Loucy (cell line): ENCODE results near the gene ZNF669.

ENCODE experiments used
- H2AFZ ChIP-seq: fragments of 200-600 bp; sonication (generic); 2 replicates; pipeline ENCODE4 v1.6.0; 2016; ENCODE audit warnings: antibody characterized with exemption, mild to moderate bottlenecking, low read length, moderate library complexity
- H3F3A ChIP-seq: fragments of 200-600 bp; 2 replicates; pipeline ENCODE4 v1.6.0; 2016; ENCODE audit warnings: antibody characterized with exemption, low read depth, mild to moderate bottlenecking
- H3K27me3 ChIP-seq: fragments of 200-600 bp; sonication (generic); 2 replicates; pipeline ENCODE4 v1.6.1; 2014; ENCODE audit warnings: low read length, mild to moderate bottlenecking; ENCODE audit not compliant: insufficient read depth, poor library complexity, severe bottlenecking
- H3K36me3 ChIP-seq: fragments of 200-600 bp; sonication (generic); 2 replicates; pipeline ENCODE4 v1.6.1; 2016; ENCODE audit warnings: low read length; ENCODE audit not compliant: insufficient read depth
- H3K4me1 ChIP-seq: fragments of 200-600 bp; sonication (generic); 2 replicates; pipeline ENCODE4 v1.5.1; 2014; ENCODE audit warnings: low read length, mild to moderate bottlenecking; ENCODE audit not compliant: insufficient read depth, poor library complexity, severe bottlenecking
- H3K4me2 ChIP-seq: fragments of 200-600 bp; sonication (generic); 2 replicates; pipeline ENCODE4 v1.6.0; 2014; ENCODE audit warnings: antibody characterized with exemption, low read length, low read depth, mild to moderate bottlenecking; ENCODE audit not compliant: poor library complexity, severe bottlenecking
- H3K4me3 ChIP-seq: fragments of 200-600 bp; sonication (generic); 2 replicates; pipeline ENCODE4 v1.5.1; 2014; ENCODE audit warnings: low read length, mild to moderate bottlenecking, mixed read lengths; ENCODE audit not compliant: poor library complexity, severe bottlenecking
- H3K79me2 ChIP-seq: fragments of 200-600 bp; sonication (generic); 2 replicates; pipeline ENCODE4 v1.6.1; 2014; ENCODE audit warnings: low read length; ENCODE audit not compliant: insufficient read depth
- H3K9ac ChIP-seq: fragments of 200-600 bp; sonication (generic); 2 replicates; pipeline ENCODE4 v1.6.0; 2014; ENCODE audit warnings: mild to moderate bottlenecking, low read depth, low read length, moderate library complexity; ENCODE audit not compliant: poor library complexity, severe bottlenecking
- H3K9me2 ChIP-seq: fragments of 200-600 bp; sonication (generic); replicated peaks from 2 replicates; pipeline ENCODE4 v1.6.1; 2016; ENCODE audit warnings: low read depth, low read length, mixed read lengths
- H3K9me3 ChIP-seq: fragments of 200-600 bp; sonication (generic); 2 replicates; pipeline ENCODE4 v1.6.1; 2014; ENCODE audit warnings: mild to moderate bottlenecking, antibody characterized with exemption, low read length, low read depth; ENCODE audit not compliant: insufficient read depth
- H4K20me1 ChIP-seq: fragments of 200-600 bp; sonication (generic); 2 replicates; pipeline ENCODE4 v1.6.0; 2014; ENCODE audit warnings: antibody characterized with exemption, low read length, mild to moderate bottlenecking; ENCODE audit not compliant: insufficient read depth, poor library complexity, severe bottlenecking
- EZH2phosphoT487 ChIP-seq: fragments of 200-600 bp; IDR thresholded peaks from 2 replicates; pipeline ENCODE4 v1.6.1; 2018; ENCODE audit warnings: antibody characterized with exemption, mild to moderate bottlenecking, moderate library complexity, borderline replicate concordance
- TF ChIP-seq, protein P1 (sequence below): fragments of 200-600 bp; sonication (generic); conservative IDR thresholded peaks from 2 replicates; pipeline ENCODE4 v1.5.1; 2014; ENCODE audit warnings: mild to moderate bottlenecking, antibody characterized with exemption, low read length

ZNF669 gene

DNA sequence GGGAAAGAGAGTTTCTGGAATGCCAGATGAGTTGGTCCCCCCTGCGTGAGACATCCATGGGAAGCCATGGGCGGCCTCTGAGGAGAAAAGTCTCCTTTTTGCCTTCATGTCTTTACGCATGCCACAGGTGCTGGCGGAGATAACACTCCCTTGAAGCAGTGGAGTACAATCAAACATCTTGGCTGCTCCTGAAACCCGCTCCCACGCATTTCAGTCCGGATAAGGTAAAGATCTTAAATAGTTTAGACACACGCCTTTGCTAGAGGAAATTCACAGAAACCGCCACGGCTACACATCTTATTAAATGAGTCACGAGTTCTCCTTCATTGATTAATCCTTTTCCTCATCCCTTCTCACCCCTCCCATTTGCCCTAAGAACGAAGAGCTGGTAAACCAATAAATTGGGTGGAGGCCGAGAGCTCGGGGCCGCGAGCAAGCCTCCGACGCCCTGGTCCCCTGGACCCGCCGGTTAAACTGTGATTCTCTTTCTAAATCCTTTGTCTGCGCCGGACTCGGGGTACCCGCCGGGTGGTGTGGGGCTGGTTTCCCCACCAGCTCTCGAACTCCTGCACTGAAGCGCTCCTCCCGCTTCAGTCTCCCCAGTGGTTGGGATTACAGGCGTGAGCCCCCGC is 6.6 kb upstream of the ZNF669 start:
- H3K27me3 ChIP-seq, result no peaks in the 10 kb centered on the region
- H3K79me2 ChIP-seq, result no peaks in the 10 kb centered on the region
- no peaks in the 10 kb centered on the region for H3K36me3 ChIP-seq
- H3K4me1 ChIP-seq, result no peaks in the 10 kb centered on the region
- H3K4me3 ChIP-seq, result no peak overlapping the region
- no peaks in the 10 kb centered on the region for H4K20me1 ChIP-seq
- TF ChIP-seq EZH2phosphoT487, result no peak
- TF ChIP-seq, protein P1, sequence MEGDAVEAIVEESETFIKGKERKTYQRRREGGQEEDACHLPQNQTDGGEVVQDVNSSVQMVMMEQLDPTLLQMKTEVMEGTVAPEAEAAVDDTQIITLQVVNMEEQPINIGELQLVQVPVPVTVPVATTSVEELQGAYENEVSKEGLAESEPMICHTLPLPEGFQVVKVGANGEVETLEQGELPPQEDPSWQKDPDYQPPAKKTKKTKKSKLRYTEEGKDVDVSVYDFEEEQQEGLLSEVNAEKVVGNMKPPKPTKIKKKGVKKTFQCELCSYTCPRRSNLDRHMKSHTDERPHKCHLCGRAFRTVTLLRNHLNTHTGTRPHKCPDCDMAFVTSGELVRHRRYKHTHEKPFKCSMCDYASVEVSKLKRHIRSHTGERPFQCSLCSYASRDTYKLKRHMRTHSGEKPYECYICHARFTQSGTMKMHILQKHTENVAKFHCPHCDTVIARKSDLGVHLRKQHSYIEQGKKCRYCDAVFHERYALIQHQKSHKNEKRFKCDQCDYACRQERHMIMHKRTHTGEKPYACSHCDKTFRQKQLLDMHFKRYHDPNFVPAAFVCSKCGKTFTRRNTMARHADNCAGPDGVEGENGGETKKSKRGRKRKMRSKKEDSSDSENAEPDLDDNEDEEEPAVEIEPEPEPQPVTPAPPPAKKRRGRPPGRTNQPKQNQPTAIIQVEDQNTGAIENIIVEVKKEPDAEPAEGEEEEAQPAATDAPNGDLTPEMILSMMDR, result no peak
- H3F3A ChIP-seq, result no peaks in the 10 kb centered on the region
- H3K9me3 ChIP-seq, result no peaks in the 10 kb centered on the region
- no peak overlapping the region for H3K4me2 ChIP-seq
- H3K9me2 ChIP-seq, result no peaks in the 10 kb centered on the region
- H2AFZ ChIP-seq, result no peak overlapping the region
- H3K9ac ChIP-seq, result no peak overlapping the region

DNA sequence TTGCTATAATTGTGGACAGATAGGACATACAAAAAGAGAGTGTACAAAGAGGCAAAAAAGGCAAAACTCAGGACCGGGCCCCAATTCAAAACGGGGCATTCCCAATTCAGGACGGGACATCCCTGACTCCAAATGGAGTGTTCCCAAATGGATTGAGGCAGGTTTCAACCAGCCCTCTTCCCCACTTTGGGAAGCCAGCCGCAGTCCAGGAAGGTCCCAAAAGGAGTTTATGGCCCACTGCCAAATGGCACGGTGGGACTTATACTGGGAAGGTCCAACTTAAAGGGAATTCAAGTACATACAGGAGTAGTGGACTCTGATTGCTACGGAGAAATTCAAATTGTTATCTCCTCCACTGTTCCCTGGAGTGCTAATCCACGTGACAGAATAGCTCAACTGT is 3.5 kb upstream of the ZNF669 start:
- no peaks in the 10 kb centered on the region for H3K27me3 ChIP-seq
- no peak for TF ChIP-seq EZH2phosphoT487
- TF ChIP-seq, protein P1, result no peak
- no peak overlapping the region for H3K4me3 ChIP-seq
- H3K9ac ChIP-seq, result no peak overlapping the region
- no peaks in the 10 kb centered on the region for H3K9me2 ChIP-seq
- H3K36me3 ChIP-seq, result no peaks in the 10 kb centered on the region; the same call in 1 of the 2 replicates
- H3K9me3 ChIP-seq, result peaks cover 5% of the 10 kb centered on the region
- H2AFZ ChIP-seq, result no peak overlapping the region
- peaks cover 14% of the 10 kb centered on the region for H3K79me2 ChIP-seq
- H3K4me2 ChIP-seq, result no peak overlapping the region
- H4K20me1 ChIP-seq, result peaks cover 7% of the 10 kb centered on the region
- H3F3A ChIP-seq, result no peaks in the 10 kb centered on the region
- H3K4me1 ChIP-seq, result peaks cover 12% of the 10 kb centered on the region

DNA sequence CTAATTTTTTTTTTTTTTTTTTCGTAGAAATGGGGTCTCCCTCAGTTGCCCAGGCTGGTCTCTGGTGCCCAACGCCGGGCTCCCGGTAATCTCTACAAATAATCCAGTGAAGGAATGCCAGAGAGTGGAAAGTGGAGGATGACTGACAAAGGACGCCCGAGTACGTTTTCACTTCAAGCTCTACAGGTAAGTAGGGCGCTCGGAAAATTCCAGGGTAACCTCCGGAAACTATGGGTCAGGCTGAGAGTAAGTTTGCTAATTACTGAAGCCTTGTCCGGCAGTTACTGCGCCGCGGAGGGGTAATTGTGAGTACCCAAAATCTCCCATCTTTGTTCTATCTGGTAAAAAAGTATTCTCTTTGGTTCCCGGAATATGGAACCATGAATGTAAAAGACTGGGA is 1.8 kb upstream of the ZNF669 start:
- Histone ChIP-seq H3K4me2 (no peak overlapping the region), H3K36me3 (peaks cover 13% of the 10 kb centered on the region), H3K9me3 (peaks cover 22% of the 10 kb centered on the region), H3K9ac (no peak overlapping the region), H3K4me1 (peaks cover 18% of the 10 kb centered on the region), H2AFZ (no peak overlapping the region), H3K27me3 (peaks cover 1% of the 10 kb centered on the region), H3F3A (no peaks in the 10 kb centered on the region), H3K9me2 (no peaks in the 10 kb centered on the region), H3K4me3 (no peak overlapping the region), H3K79me2 (peaks cover 31% of the 10 kb centered on the region), H4K20me1 (peaks cover 8% of the 10 kb centered on the region)
- TF ChIP-seq, protein P1, result no peak
- TF ChIP-seq EZH2phosphoT487, result no peak
